Measurements from ENCODE around the gene SLC34A3. TPM values are rescaled to one million over a fixed set of nuclear protein-coding genes. Genes with fewer than 3 reads are reported as not detected.

Gene SLC34A3
- total and polyA plus RNA-seq, 2 of the 8 experiments (the other 6 are each of a cell fraction or from before 2014, with no cell fraction given), result 0.08 TPM; not detected in 1

- TF ChIP-seq CHD7 (IDR thresholded peaks at IDR 0.05; ENCODE audit: insufficient replicate concordance, low read length), result no peak
- TF ChIP-seq CBX8 (IDR thresholded peaks at IDR 0.05; ENCODE audit: borderline replicate concordance, low read depth, low read length), result no peak
- no peak for TF ChIP-seq CTCF (IDR thresholded peaks at IDR 0.05; ENCODE audit: control extremely low read depth in 1 of 3, insufficient read depth in 1 of 3, low read depth in 1 of 3, low read length in 3 of 3)
Observed at GRCh38 chr9:137185921-137186320, 44.8 kb upstream of the SLC34A3 start (continued).

All from H1 (cell line).